ENCODE data around the gene S100A1.
"Not testable (repeated sequence)": the region's sequence is repeated elsewhere in the genome, so short reads cannot be mapped to it uniquely, and the experiment has no call there.

Gene S100A1

DNA sequence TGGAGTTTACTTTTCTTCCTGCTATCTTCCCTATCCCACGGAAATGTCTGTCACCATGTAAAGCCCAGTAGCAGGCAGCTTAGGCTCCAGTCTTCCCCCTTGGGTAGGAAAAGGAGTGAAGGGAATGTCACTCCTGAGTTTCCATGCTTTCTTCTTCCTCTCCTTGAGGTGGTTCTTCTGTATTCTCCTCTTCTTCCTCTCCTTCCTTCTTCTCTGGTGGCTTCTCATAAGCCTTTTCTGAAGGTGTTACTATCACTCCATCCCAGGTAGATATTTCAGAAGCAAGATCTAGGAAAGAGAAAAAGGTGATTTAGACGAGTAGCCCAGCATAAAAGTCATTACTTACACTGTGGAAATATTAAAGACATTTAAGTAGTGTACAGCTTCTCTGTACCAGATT lies 34.0 kb downstream of the S100A1 start:
- Mint-ChIP-seq H3K27ac (peak overlapping the region; percentile 55), H3K9me3 (no peaks in the 10 kb centered on the region), H3K4me1 (ENCODE audit: low read depth) (peaks cover 22% of the 10 kb centered on the region), H3K36me3 (ENCODE audit: low read depth) (peaks cover 7% of the 10 kb centered on the region), H3K4me3 (no peak overlapping the region), H3K27me3 (no peaks in the 10 kb centered on the region)
- intact Hi-C loops (cut with micrococcal nuclease), result no loop called here

GRCh38 chr1:153663211-153663610 lies 35.0 kb downstream of the S100A1 start:
- intact Hi-C loops (cut with micrococcal nuclease), result no loop called here
- peaks cover 22% of the 10 kb centered on the region for H3K4me1 Mint-ChIP-seq (ENCODE audit: low read depth)
- no peak overlapping the region for H3K27ac Mint-ChIP-seq
- H3K36me3 Mint-ChIP-seq (ENCODE audit: low read depth), result peaks cover 7% of the 10 kb centered on the region
- no peaks in the 10 kb centered on the region for H3K9me3 Mint-ChIP-seq
- H3K27me3 Mint-ChIP-seq, result no peaks in the 10 kb centered on the region
- H3K4me3 Mint-ChIP-seq, result no peak overlapping the region

GRCh38 chr1:153667439-153667838 lies 39.2 kb downstream of the S100A1 start:
- Mint-ChIP-seq H3K4me1 (ENCODE audit: low read depth) (peaks cover 12% of the 10 kb centered on the region), H3K4me3 (no peak overlapping the region), H3K36me3 (ENCODE audit: low read depth) (no peaks in the 10 kb centered on the region), H3K27me3 (no peaks in the 10 kb centered on the region), H3K27ac (no peak overlapping the region), H3K9me3 (no peaks in the 10 kb centered on the region)
- intact Hi-C loops (cut with micrococcal nuclease), result no loop called here

DNA sequence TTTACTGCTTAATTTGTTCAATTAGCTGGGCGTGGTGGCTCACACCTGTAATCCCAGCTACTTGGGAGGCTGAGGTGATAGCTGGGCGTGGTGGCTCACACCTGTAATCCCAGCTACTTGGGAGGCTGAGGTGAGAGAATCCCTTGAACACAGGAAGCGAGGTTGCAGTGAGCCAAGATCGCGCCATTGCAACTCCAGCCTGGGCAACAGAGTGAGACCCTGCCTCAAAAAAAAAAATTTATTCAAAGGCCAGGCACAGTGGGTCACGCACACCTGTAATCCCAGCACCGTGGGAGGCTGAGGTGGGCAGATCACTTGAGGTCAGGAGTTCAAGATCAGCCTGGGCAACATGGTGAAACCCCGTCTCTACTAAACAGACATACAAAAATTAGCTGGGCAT lies 40.4 kb downstream of the S100A1 start:
- H3K27ac Mint-ChIP-seq; H3K4me3 Mint-ChIP-seq; intact Hi-C loops (cut with micrococcal nuclease); H3K4me1 Mint-ChIP-seq (ENCODE audit: low read depth); H3K9me3 Mint-ChIP-seq; H3K27me3 Mint-ChIP-seq; H3K36me3 Mint-ChIP-seq (ENCODE audit: low read depth): not testable (repeated sequence)

- H3K27me3 Mint-ChIP-seq, result no peaks in the 10 kb centered on the region
- H3K36me3 Mint-ChIP-seq (ENCODE audit: low read depth), result no peaks in the 10 kb centered on the region
- H3K4me1 Mint-ChIP-seq (ENCODE audit: low read depth), result peaks cover 5% of the 10 kb centered on the region
- intact Hi-C loops (cut with micrococcal nuclease), result loop anchor here (2.0 to 5.0 kb wide), 2 partner anchors 102 to 321 kb away; partner anchors contain the start of genes RPS27 and S100A2
- H3K4me3 Mint-ChIP-seq, result no peak overlapping the region
- H3K27ac Mint-ChIP-seq, result no peak overlapping the region
- H3K9me3 Mint-ChIP-seq, result no peaks in the 10 kb centered on the region
Measured at GRCh38 chr1:153669606-153670005, 41.4 kb downstream of the S100A1 start.

DNA sequence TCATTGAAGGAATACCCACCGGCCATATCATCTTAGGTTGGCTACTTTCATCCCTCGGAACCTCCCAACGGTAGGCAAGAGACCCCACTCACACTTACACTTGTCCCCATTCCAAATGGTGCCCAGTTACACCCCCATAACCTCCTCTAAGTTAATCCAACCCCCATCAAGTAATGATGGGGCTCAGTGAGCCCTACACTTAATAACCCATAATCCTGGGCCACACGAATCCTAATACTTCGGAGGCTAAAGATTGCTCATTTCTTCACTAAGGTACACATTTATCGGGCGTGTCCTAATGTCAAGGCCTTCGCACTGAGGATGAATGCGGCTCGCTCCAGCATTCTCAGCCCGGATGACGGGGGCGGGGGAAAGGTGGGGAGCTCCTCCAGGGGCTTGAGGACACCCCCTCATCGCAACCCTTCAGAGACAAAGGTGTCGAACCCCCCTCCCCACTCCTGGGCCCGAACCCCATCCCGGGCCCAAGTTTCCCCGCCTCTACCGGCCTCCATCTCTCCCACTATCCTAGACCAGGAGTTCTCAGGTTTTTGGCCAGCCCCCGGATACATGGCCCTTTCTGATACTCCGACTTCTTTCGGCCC lies 42.1 kb downstream of the S100A1 start:
- intact Hi-C loops (cut with micrococcal nuclease), result loop anchor here (2.0 to 5.0 kb wide), 2 partner anchors 103 to 320 kb away; partner anchors contain the start of genes RPS27 and S100A2
- H3K27ac Mint-ChIP-seq, result no peak overlapping the region
- H3K36me3 Mint-ChIP-seq (ENCODE audit: low read depth), result no peaks in the 10 kb centered on the region
- H3K9me3 Mint-ChIP-seq, result no peaks in the 10 kb centered on the region
- H3K27me3 Mint-ChIP-seq, result no peaks in the 10 kb centered on the region
- H3K4me1 Mint-ChIP-seq (ENCODE audit: low read depth), result peaks cover 5% of the 10 kb centered on the region
- no peak overlapping the region for H3K4me3 Mint-ChIP-seq

GRCh38 chr1:153670859-153671627 lies 42.8 kb downstream of the S100A1 start, which contains the start of gene ILF2:
Gene ILF2 (minus strand): TSS chr1:153670993. CDS start chr1:153670922, 71 bp downstream.
- Mint-ChIP-seq H3K27me3 (no peaks in the 10 kb centered on the region), H3K4me3 (no peak within 1 kb of the TSS), H3K9me3 (no peaks in the 10 kb centered on the region), H3K27ac (no peak within 1 kb of the TSS), H3K4me1 (ENCODE audit: low read depth) (peaks cover 5% of the 10 kb centered on the region), H3K36me3 (ENCODE audit: low read depth) (no peaks in the 10 kb centered on the region)
- intact Hi-C loops (cut with micrococcal nuclease), result loop anchor here (2.0 to 5.0 kb wide), 2 partner anchors 104 to 320 kb away; partner anchors contain the start of genes RPS27 and S100A2

- H3K36me3 Mint-ChIP-seq (ENCODE audit: low read depth); H3K27ac Mint-ChIP-seq; H3K9me3 Mint-ChIP-seq; H3K27me3 Mint-ChIP-seq; H3K4me1 Mint-ChIP-seq (ENCODE audit: low read depth); H3K4me3 Mint-ChIP-seq: not testable (repeated sequence)
- intact Hi-C loops (cut with micrococcal nuclease), result loop anchor here (2.0 to 5.0 kb wide), 2 partner anchors 104 to 319 kb away; partner anchors contain the start of genes RPS27 and S100A2
Measured at GRCh38 chr1:153671628-153672353, 43.6 kb downstream of the S100A1 start.

DNA sequence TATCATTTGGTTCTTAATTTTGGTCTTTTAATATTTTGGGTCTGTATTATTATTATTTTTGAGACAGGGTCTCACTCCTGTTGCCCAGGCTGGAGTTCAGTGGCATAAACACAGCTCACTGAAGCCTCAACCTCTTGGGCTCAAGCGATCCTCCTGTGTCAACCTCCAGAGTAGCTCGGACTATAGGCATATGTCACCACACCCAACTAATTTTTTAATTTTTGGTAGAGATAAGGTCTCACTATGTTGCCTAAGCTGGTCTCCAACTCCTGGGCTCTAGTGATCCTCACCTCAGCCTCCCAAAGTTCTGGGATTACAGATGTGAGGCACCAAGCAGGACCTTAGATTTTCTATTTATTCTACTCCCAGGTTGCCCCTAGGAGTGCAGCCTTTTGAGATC lies 45.3 kb downstream of the S100A1 start:
- H3K9me3 Mint-ChIP-seq, result no peaks in the 10 kb centered on the region

DNA sequence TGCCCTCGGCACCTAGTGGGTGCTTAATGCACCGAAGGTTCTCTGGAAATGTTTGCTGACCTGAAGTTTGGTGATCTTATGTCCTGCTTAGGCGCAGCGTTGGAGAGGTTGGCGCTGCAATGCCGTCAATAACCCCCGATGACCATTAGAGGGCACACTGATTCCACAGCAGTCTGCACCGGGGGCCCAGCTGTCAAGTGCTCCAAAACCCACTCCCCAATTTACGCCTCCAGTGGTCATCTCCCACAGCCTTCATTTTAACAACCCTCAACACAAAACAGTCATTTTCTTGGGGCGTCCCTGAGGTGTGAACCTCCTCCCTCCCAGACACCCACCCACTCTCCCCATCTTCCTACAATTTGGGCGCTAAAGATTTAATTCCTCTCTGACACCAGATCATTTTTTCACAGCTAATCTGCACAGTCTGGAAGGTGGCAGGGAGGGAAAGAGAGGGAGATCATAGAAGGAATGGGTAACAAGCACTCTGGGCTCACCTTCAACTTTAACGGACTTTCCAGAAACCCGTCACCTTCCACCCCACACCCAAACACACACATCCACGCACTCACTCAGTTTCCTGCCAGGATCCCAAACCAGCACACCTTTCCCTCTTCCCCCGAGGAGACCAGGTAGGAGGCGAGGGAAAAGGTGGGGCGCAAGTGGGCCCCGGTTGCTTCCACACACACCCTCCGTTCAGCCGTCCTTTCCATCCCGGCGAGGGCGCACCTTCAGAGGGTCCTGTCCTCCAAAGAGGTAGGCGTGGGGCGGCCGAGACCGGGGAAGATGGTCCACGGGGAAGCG lies 49.7 kb downstream of the S100A1 start:
- Mint-ChIP-seq H3K27ac (peak overlapping the region; percentile 77), H3K36me3 (ENCODE audit: low read depth) (peaks cover 8% of the 10 kb centered on the region), H3K27me3 (peaks cover 49% of the 10 kb centered on the region), H3K4me3 (peak overlapping the region; percentile 89), H3K9me3 (no peaks in the 10 kb centered on the region), H3K4me1 (ENCODE audit: low read depth) (peaks cover 32% of the 10 kb centered on the region)
- intact Hi-C loops (cut with micrococcal nuclease), result loop anchor here (1.0 kb wide), 1 partner anchor 71 kb away; no protein-coding TSS in a partner anchor

More for the DNA sequence above, 45.3 kb downstream of the S100A1 start:
- Mint-ChIP-seq H3K27me3 (peaks cover 12% of the 10 kb centered on the region), H3K27ac (no peak overlapping the region), H3K4me3 (no peak overlapping the region), H3K4me1 (ENCODE audit: low read depth) (peaks cover 17% of the 10 kb centered on the region), H3K36me3 (ENCODE audit: low read depth) (no peaks in the 10 kb centered on the region)
- intact Hi-C loops (cut with micrococcal nuclease), result loop anchor here (5.0 kb wide), 1 partner anchor 106 kb away; the partner anchor contains the start of gene S100A2

- intact Hi-C loops (cut with micrococcal nuclease), result no loop called here
- peaks cover 36% of the 10 kb centered on the region for H3K4me1 Mint-ChIP-seq (ENCODE audit: low read depth)
- H3K27ac Mint-ChIP-seq, result peak within 1 kb of the TSS; percentile 77
- H3K4me3 Mint-ChIP-seq, result peak within 1 kb of the TSS; percentile 89
- H3K27me3 Mint-ChIP-seq, result peaks cover 51% of the 10 kb centered on the region
- H3K9me3 Mint-ChIP-seq, result no peaks in the 10 kb centered on the region
- H3K36me3 Mint-ChIP-seq (ENCODE audit: low read depth), result peaks cover 13% of the 10 kb centered on the region
Measured at GRCh38 chr1:153678519-153679336, 50.5 kb downstream of the S100A1 start, which contains the start of gene NPR1. Gene NPR1 (plus strand): TSS chr1:153678688. CDS start chr1:153679109, 421 bp downstream.

DNA sequence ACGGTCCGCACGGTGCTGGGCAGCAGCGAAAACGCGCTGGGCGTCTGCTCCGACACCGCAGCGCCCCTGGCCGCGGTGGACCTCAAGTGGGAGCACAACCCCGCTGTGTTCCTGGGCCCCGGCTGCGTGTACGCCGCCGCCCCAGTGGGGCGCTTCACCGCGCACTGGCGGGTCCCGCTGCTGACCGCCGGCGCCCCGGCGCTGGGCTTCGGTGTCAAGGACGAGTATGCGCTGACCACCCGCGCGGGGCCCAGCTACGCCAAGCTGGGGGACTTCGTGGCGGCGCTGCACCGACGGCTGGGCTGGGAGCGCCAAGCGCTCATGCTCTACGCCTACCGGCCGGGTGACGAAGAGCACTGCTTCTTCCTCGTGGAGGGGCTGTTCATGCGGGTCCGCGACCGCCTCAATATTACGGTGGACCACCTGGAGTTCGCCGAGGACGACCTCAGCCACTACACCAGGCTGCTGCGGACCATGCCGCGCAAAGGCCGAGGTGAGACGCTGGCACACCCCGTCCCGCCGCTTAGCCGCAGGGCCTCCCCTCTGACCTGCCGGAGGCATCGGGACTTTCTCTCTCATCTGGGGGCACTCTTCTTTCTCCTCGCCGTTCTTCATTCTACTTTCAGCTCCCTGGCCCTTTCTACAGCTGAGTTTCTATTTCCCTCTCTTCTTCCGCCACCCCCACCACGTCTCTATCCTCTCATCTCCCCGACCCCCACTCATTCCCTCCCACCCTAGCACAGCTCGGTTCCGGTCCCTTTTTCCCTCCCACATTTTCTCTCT lies 51.3 kb downstream of the S100A1 start:
- Mint-ChIP-seq H3K36me3 (ENCODE audit: low read depth) (peaks cover 14% of the 10 kb centered on the region), H3K27ac (peak overlapping the region; percentile 68), H3K4me1 (ENCODE audit: low read depth) (peaks cover 42% of the 10 kb centered on the region), H3K27me3 (peaks cover 52% of the 10 kb centered on the region), H3K9me3 (no peaks in the 10 kb centered on the region), H3K4me3 (peak overlapping the region; percentile 89)
- intact Hi-C loops (cut with micrococcal nuclease), result no loop called here
